Measurements from ENCODE around the gene WDR93. TPM values are rescaled to one million over a fixed set of nuclear protein-coding genes. Genes with fewer than 3 reads are reported as not detected.

WDR93 gene
- total and polyA plus RNA-seq, 8 donors, result 0.09 to 0.92 (median 0.15) TPM; not detected in 1

- no peak for DNase-seq
Measured at GRCh38 chr15:89743594-89743993, 53.0 kb downstream of the WDR93 start.

GRCh38 chr15:89745131-89745530 lies 54.5 kb downstream of the WDR93 start:
- WGBS, 2 donors, result 80 to 89% methylated on average over 13 of the region's 13 CpGs
- TF ChIP-seq, protein P1, sequence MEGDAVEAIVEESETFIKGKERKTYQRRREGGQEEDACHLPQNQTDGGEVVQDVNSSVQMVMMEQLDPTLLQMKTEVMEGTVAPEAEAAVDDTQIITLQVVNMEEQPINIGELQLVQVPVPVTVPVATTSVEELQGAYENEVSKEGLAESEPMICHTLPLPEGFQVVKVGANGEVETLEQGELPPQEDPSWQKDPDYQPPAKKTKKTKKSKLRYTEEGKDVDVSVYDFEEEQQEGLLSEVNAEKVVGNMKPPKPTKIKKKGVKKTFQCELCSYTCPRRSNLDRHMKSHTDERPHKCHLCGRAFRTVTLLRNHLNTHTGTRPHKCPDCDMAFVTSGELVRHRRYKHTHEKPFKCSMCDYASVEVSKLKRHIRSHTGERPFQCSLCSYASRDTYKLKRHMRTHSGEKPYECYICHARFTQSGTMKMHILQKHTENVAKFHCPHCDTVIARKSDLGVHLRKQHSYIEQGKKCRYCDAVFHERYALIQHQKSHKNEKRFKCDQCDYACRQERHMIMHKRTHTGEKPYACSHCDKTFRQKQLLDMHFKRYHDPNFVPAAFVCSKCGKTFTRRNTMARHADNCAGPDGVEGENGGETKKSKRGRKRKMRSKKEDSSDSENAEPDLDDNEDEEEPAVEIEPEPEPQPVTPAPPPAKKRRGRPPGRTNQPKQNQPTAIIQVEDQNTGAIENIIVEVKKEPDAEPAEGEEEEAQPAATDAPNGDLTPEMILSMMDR (IDR thresholded peaks at IDR 0.05), result no peak
- no peaks in the 10 kb centered on the region for H3K36me3 ChIP-seq
- FAIRE-seq (no peak), ATAC-seq (no peak), DNase-seq (no peak)
- intact Hi-C loops (cut with DNase I), result no loop called here
- H3K27me3 ChIP-seq, result no peaks in the 10 kb centered on the region
- no peaks in the 10 kb centered on the region for H3K4me1 ChIP-seq
- no peak overlapping the region for H3K27ac ChIP-seq
- no peaks in the 10 kb centered on the region for H3K9me3 ChIP-seq
- H3K4me3 ChIP-seq, result no peak overlapping the region

More at GRCh38 chr15:89743594-89743993, 53.0 kb downstream of the WDR93 start:
- no peaks in the 10 kb centered on the region for H3K4me1 ChIP-seq
- TF ChIP-seq, protein P1 (IDR thresholded peaks at IDR 0.05), result no peak
- WGBS, 2 donors, result 83 to 91% methylated on average over 8 of the region's 8 CpGs
- H3K27ac ChIP-seq, result no peak overlapping the region
- H3K36me3 ChIP-seq, result no peaks in the 10 kb centered on the region
- ATAC-seq (no peak), FAIRE-seq (no peak)
- intact Hi-C loops (cut with DNase I), result loop anchor here in 1 of 3 donors (5.0 kb wide), 1 partner anchor 134 kb away; no protein-coding TSS in a partner anchor
- H3K27me3 ChIP-seq, result no peaks in the 10 kb centered on the region
- no peak overlapping the region for H3K4me3 ChIP-seq
- no peaks in the 10 kb centered on the region for H3K9me3 ChIP-seq

- no peak for FAIRE-seq
- intact Hi-C loops (cut with DNase I), result no loop called here
- WGBS, 2 donors, result 30 to 96% methylated on average over 1 of the region's 1 CpG
Measured at GRCh38 chr15:89745768-89746167, 55.2 kb downstream of the WDR93 start.

GRCh38 chr15:89746386-89746780 lies 55.8 kb downstream of the WDR93 start:
- no peak overlapping the region for H3K27ac ChIP-seq
- intact Hi-C loops (cut with DNase I), result no loop called here
- H3K36me3 ChIP-seq, result no peaks in the 10 kb centered on the region
- FAIRE-seq (no peak), ATAC-seq (no peak), DNase-seq (no peak)
- H3K4me1 ChIP-seq, result peaks cover 2 to 3% (median 3%) of the 10 kb centered on the region in 3 donors
- H3K27me3 ChIP-seq, result no peaks in the 10 kb centered on the region
- no peak overlapping the region for H3K4me3 ChIP-seq
- TF ChIP-seq, protein P1 (IDR thresholded peaks at IDR 0.05), result no peak
- 64 to 65% methylated on average over 8 to 9 of the region's 9 CpGs for WGBS, 2 donors
- H3K9me3 ChIP-seq, result no peaks in the 10 kb centered on the region

More at GRCh38 chr15:89745768-89746167, 55.2 kb downstream of the WDR93 start:
- TF ChIP-seq, protein P1 (IDR thresholded peaks at IDR 0.05), result no peak
- Histone ChIP-seq H3K36me3 (no peaks in the 10 kb centered on the region), H3K27me3 (no peaks in the 10 kb centered on the region), H3K27ac (no peak overlapping the region), H3K9me3 (no peaks in the 10 kb centered on the region), H3K4me1 (no peaks in the 10 kb centered on the region), H3K4me3 (no peak overlapping the region)
- no peak for DNase-seq
- ATAC-seq, result no peak
